Astrocyte (in vitro differentiated cells and primary cell): ENCODE data around the gene ADORA1. TPM values are rescaled to one million over a fixed set of nuclear protein-coding genes. Genes with fewer than 3 reads are reported as not detected.

ENCODE experiments used
- DNase-seq: peaks from one replicate; pipeline ENCODE4 v3.0.0-alpha.2; 2010; ENCODE audit warnings: low read depth
- FAIRE-seq: peaks from 2 replicates; lab custom pipeline; 2011; peaks lifted over from hg19 to GRCh38; lab: Jason Lieb, UNC
- H2AFZ ChIP-seq: 2 replicates; pipeline ENCODE4 v1.6.0; 2012; ENCODE audit warnings: low read depth, low read length, inconsistent platforms
- H3K27ac ChIP-seq: 2 replicates; pipeline ENCODE4 v1.5.1; 2011; ENCODE audit warnings: low read depth, low read length, inconsistent platforms
- H3K27me3 ChIP-seq: 2 replicates; pipeline ENCODE4 v1.6.0; 2011; ENCODE audit warnings: low read length, inconsistent platforms; ENCODE audit not compliant: insufficient read depth
- H3K36me3 ChIP-seq: 2 replicates; pipeline ENCODE4 v1.5.1; 2011; ENCODE audit warnings: low read length, inconsistent platforms; ENCODE audit not compliant: insufficient read depth
- H3K4me1 ChIP-seq: 2 replicates; pipeline ENCODE4 v1.5.1; 2011; ENCODE audit warnings: low read length, inconsistent platforms; ENCODE audit not compliant: insufficient read depth
- H3K4me2 ChIP-seq: 2 replicates; pipeline ENCODE4 v1.6.0; 2012; ENCODE audit warnings: low read length, inconsistent platforms
- H3K4me3 ChIP-seq: 2 replicates; pipeline ENCODE4 v1.5.1; 2011; ENCODE audit warnings: low read depth, mild to moderate bottlenecking, low read length, inconsistent platforms; ENCODE audit not compliant: insufficient read depth
- H3K79me2 ChIP-seq: 2 replicates; pipeline ENCODE4 v1.6.0; 2012; ENCODE audit warnings: mild to moderate bottlenecking, low read length, inconsistent platforms; ENCODE audit not compliant: insufficient read depth
- H3K9ac ChIP-seq: 2 replicates; pipeline ENCODE4 v1.6.0; 2012; ENCODE audit warnings: mild to moderate bottlenecking, low read length, inconsistent platforms
- H3K9me3 ChIP-seq: 2 replicates; pipeline ENCODE4 v1.5.1; 2012; ENCODE audit warnings: low read depth, mild to moderate bottlenecking, low read length, inconsistent platforms; ENCODE audit not compliant: insufficient read depth
- H4K20me1 ChIP-seq: 2 replicates; pipeline ENCODE4 v1.6.0; 2012; ENCODE audit warnings: low read length, inconsistent platforms; ENCODE audit not compliant: insufficient read depth
- H3K27ac Mint-ChIP-seq: one replicate; pipeline ENCODE4 v1.8.0; 2021; ENCODE audit warnings: mild to moderate bottlenecking, mixed read lengths; ENCODE audit not compliant: unreplicated experiment
- H3K27me3 Mint-ChIP-seq: one replicate; pipeline ENCODE4 v1.8.0; 2021; ENCODE audit warnings: low read depth, mixed read lengths; ENCODE audit not compliant: unreplicated experiment
- H3K36me3 Mint-ChIP-seq: one replicate; pipeline ENCODE4 v1.8.0; 2021; ENCODE audit warnings: low read depth, mixed read lengths; ENCODE audit not compliant: unreplicated experiment
- H3K4me1 Mint-ChIP-seq: one replicate; pipeline ENCODE4 v1.8.0; 2021; ENCODE audit warnings: low read depth, mixed read lengths; ENCODE audit not compliant: unreplicated experiment
- H3K4me3 Mint-ChIP-seq: one replicate; pipeline ENCODE4 v1.8.0; 2021; ENCODE audit warnings: mild to moderate bottlenecking, moderate library complexity, mixed read lengths; ENCODE audit not compliant: unreplicated experiment
- H3K9me3 Mint-ChIP-seq: one replicate; pipeline ENCODE4 v1.8.0; 2021; ENCODE audit warnings: mild to moderate bottlenecking, mixed read lengths; ENCODE audit not compliant: unreplicated experiment
- CTCF ChIP-seq: IDR thresholded peaks from 2 replicates; pipeline ENCODE4 v1.5.1; 2011; ENCODE audit warnings: low read depth, mild to moderate bottlenecking, inconsistent platforms, low read length, moderate library complexity; ENCODE audit not compliant: insufficient read depth
- EZH2 ChIP-seq: IDR thresholded peaks from 2 replicates; pipeline ENCODE4 v1.6.1; 2012; ENCODE audit warnings: mild to moderate bottlenecking, low read length, inconsistent platforms; ENCODE audit not compliant: insufficient read depth
- total RNA-seq: library from RNA; stranded (reverse); gene quantifications from 2 replicates; pipeline ENCODE4 v1.2.1, GENCODE V29; 2021

Gene ADORA1
- total RNA-seq, 1 donor from 2014 or later = 5.7 TPM

GRCh38 chr1:203124546-203125317 lies 2.8 kb upstream of the ADORA1 start:
- H3K4me1 ChIP-seq = peaks cover 11% of the 10 kb centered on the region
- H3K4me2 ChIP-seq = no peak overlapping the region
- peaks cover 13% of the 10 kb centered on the region for H3K4me1 Mint-ChIP-seq
- TF ChIP-seq CTCF (no peak), EZH2 (no peak)
- DNase-seq (peak; percentile 4), FAIRE-seq (no peak)
- peaks cover 3% of the 10 kb centered on the region for H3K36me3 Mint-ChIP-seq
- peaks cover 76% of the 10 kb centered on the region for H3K27me3 Mint-ChIP-seq
- no peaks in the 10 kb centered on the region for H3K36me3 ChIP-seq
- no peak overlapping the region for H3K27ac Mint-ChIP-seq
- no peak overlapping the region for H2AFZ ChIP-seq
- H3K79me2 ChIP-seq = no peaks in the 10 kb centered on the region
- no peak overlapping the region for H3K4me3 Mint-ChIP-seq
- H3K9ac ChIP-seq = no peak overlapping the region
- no peak overlapping the region for H3K27ac ChIP-seq
- peaks cover 8% of the 10 kb centered on the region for H3K27me3 ChIP-seq
- H4K20me1 ChIP-seq = peaks cover 3% of the 10 kb centered on the region
- H3K4me3 ChIP-seq = no peak overlapping the region
- no peaks in the 10 kb centered on the region for H3K9me3 Mint-ChIP-seq
- no peaks in the 10 kb centered on the region for H3K9me3 ChIP-seq

- peaks cover 10% of the 10 kb centered on the region for H4K20me1 ChIP-seq
- TF ChIP-seq CTCF = peak; percentile 42
- no peak for TF ChIP-seq EZH2
- no peaks in the 10 kb centered on the region for H3K36me3 ChIP-seq
- no peak overlapping the region for H3K4me2 ChIP-seq
- peaks cover 11% of the 10 kb centered on the region for H3K4me1 ChIP-seq
- H3K79me2 ChIP-seq = no peaks in the 10 kb centered on the region
- Mint-ChIP-seq H3K27me3 (peaks cover 61% of the 10 kb centered on the region), H3K4me1 (peaks cover 13% of the 10 kb centered on the region), H3K36me3 (peaks cover 3% of the 10 kb centered on the region), H3K9me3 (no peaks in the 10 kb centered on the region), H3K4me3 (no peak overlapping the region), H3K27ac (no peak overlapping the region)
- FAIRE-seq (peak; percentile 83), DNase-seq (peak; percentile 6)
- no peak overlapping the region for H3K4me3 ChIP-seq
- H3K9ac ChIP-seq = no peak overlapping the region
- peaks cover 6% of the 10 kb centered on the region for H3K27me3 ChIP-seq
- no peak overlapping the region for H2AFZ ChIP-seq
- no peaks in the 10 kb centered on the region for H3K9me3 ChIP-seq
- H3K27ac ChIP-seq = no peak overlapping the region
These were observed 1.2 kb upstream of the ADORA1 start for GRCh38 chr1:203126151-203126865.
